Measurements from ENCODE around the gene SLC24A5. TPM values are rescaled to one million over a fixed set of nuclear protein-coding genes. Genes with fewer than 3 reads are reported as not detected.

Gene SLC24A5
- total and polyA plus RNA-seq, 2 donors (not counting 1 experiment from before 2014, with no cell fraction given), result not detected

GRCh38 chr15:48109856-48110531 lies 10.8 kb upstream of the SLC24A5 start:
- no peaks in the 10 kb centered on the region for H3K4me1 Mint-ChIP-seq
- H3K27ac Mint-ChIP-seq, result no peak overlapping the region
- TF ChIP-seq, protein P1, sequence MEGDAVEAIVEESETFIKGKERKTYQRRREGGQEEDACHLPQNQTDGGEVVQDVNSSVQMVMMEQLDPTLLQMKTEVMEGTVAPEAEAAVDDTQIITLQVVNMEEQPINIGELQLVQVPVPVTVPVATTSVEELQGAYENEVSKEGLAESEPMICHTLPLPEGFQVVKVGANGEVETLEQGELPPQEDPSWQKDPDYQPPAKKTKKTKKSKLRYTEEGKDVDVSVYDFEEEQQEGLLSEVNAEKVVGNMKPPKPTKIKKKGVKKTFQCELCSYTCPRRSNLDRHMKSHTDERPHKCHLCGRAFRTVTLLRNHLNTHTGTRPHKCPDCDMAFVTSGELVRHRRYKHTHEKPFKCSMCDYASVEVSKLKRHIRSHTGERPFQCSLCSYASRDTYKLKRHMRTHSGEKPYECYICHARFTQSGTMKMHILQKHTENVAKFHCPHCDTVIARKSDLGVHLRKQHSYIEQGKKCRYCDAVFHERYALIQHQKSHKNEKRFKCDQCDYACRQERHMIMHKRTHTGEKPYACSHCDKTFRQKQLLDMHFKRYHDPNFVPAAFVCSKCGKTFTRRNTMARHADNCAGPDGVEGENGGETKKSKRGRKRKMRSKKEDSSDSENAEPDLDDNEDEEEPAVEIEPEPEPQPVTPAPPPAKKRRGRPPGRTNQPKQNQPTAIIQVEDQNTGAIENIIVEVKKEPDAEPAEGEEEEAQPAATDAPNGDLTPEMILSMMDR (IDR thresholded peaks at IDR 0.05), result no peak
- no peak for TF ChIP-seq EZH2 (IDR thresholded peaks at IDR 0.05; ENCODE audit: borderline replicate concordance, insufficient read depth, low read depth, low read length, poor library complexity, severe bottlenecking)
- CTCF ChIA-PET, result no interaction called here
- H3K9me3 Mint-ChIP-seq (ENCODE audit: insufficient read depth), result no peaks in the 10 kb centered on the region
- peaks cover 0 to 8% (median 5%) of the 10 kb centered on the region in 4 experiments for H3K27me3 ChIP-seq (replicated peaks in 1 of 4; ENCODE audit: control extremely low read depth in 1 of 4, control insufficient read depth in 3 of 4, insufficient read depth in 4 of 4, low read length in 3 of 4)
- POLR2A ChIA-PET, result no interaction called here
- no peaks in the 10 kb centered on the region for H3K9me3 ChIP-seq (ENCODE audit: control extremely low read depth in 1 of 3, control insufficient read depth in 2 of 3, insufficient read depth in 1 of 3, low read length in 2 of 3)
- H3K79me2 ChIP-seq (ENCODE audit: control insufficient read depth, insufficient read depth, low read length), result no peaks in the 10 kb centered on the region
- no peak overlapping the region for H3K4me2 ChIP-seq (replicated peaks; ENCODE audit: low read depth, low read length, poor library complexity, severe bottlenecking)
- no peak overlapping the region for H3K4me3 ChIP-seq (ENCODE audit: control extremely low read depth in 1 of 5, extremely low read depth in 1 of 5, insufficient read depth in 1 of 5, low read depth in 2 of 5, low read length in 4 of 5)
- H3K9ac ChIP-seq (ENCODE audit: low read length), result no peak overlapping the region
- no peak overlapping the region for H3K27ac ChIP-seq (ENCODE audit: low read length in 2 of 2)
- intact Hi-C loops (cut with micrococcal nuclease), result loop anchor here (5.0 kb wide), 1 partner anchor 142 kb away; no protein-coding TSS in a partner anchor
- DNase-seq (no peak), ATAC-seq (ENCODE audit: low read depth) (no peak)
- no peaks in the 10 kb centered on the region for H3K36me3 ChIP-seq (replicated peaks in 1 of 2; ENCODE audit: control extremely low read depth in 1 of 2, control insufficient read depth in 1 of 2, extremely low read depth in 1 of 2, insufficient read depth in 2 of 2, low read length in 1 of 2)
- no peak overlapping the region for H3K4me3 Mint-ChIP-seq
- WGBS (ENCODE audit: insufficient coverage), result 87% methylated on average over 3 of the region's 5 CpGs
- H3K4me1 ChIP-seq (ENCODE audit: control insufficient read depth in 2 of 2, insufficient read depth in 2 of 2, low read length in 2 of 2), result no peaks in the 10 kb centered on the region
- no peak overlapping the region for H2AFZ ChIP-seq (ENCODE audit: insufficient read depth, low read depth, low read length, poor library complexity, severe bottlenecking)
- peaks cover 37% of the 10 kb centered on the region for H3K27me3 Mint-ChIP-seq
- H4K20me1 ChIP-seq (ENCODE audit: control insufficient read depth, insufficient read depth, low read length, poor library complexity, severe bottlenecking), result no peaks in the 10 kb centered on the region

- ChIA-PET POLR2A (no interaction called here), CTCF (interaction anchor here (2.0 kb wide), 1 partner anchor 175 kb away, joined by 7 read pairs; no protein-coding TSS in a partner anchor)
- Histone ChIP-seq H3K36me3 (replicated peaks in 1 of 2; ENCODE audit: control extremely low read depth in 1 of 2, control insufficient read depth in 1 of 2, extremely low read depth in 1 of 2, insufficient read depth in 2 of 2, low read length in 1 of 2) (no peaks in the 10 kb centered on the region), H3K27me3 (replicated peaks in 1 of 4; ENCODE audit: control extremely low read depth in 1 of 4, control insufficient read depth in 3 of 4, insufficient read depth in 4 of 4, low read length in 3 of 4) (peaks cover 0 to 8% (median 5%) of the 10 kb centered on the region in 4 experiments), H3K4me1 (ENCODE audit: control insufficient read depth in 2 of 2, insufficient read depth in 2 of 2, low read length in 2 of 2) (no peaks in the 10 kb centered on the region), H3K9me3 (ENCODE audit: control extremely low read depth in 1 of 3, control insufficient read depth in 2 of 3, insufficient read depth in 1 of 3, low read length in 2 of 3) (no peaks in the 10 kb centered on the region), H4K20me1 (ENCODE audit: control insufficient read depth, insufficient read depth, low read length, poor library complexity, severe bottlenecking) (no peaks in the 10 kb centered on the region), H3K27ac (ENCODE audit: low read length in 2 of 2) (no peak overlapping the region), H3K4me2 (replicated peaks; ENCODE audit: low read depth, low read length, poor library complexity, severe bottlenecking) (no peak overlapping the region), H2AFZ (ENCODE audit: insufficient read depth, low read depth, low read length, poor library complexity, severe bottlenecking) (no peak overlapping the region), H3K4me3 (ENCODE audit: control extremely low read depth in 1 of 5, extremely low read depth in 1 of 5, insufficient read depth in 1 of 5, low read depth in 2 of 5, low read length in 4 of 5) (no peak overlapping the region), H3K9ac (ENCODE audit: low read length) (no peak overlapping the region), H3K79me2 (ENCODE audit: control insufficient read depth, insufficient read depth, low read length) (no peaks in the 10 kb centered on the region)
- no peak for ATAC-seq (ENCODE audit: low read depth)
- Mint-ChIP-seq H3K27ac (no peak overlapping the region), H3K4me1 (no peaks in the 10 kb centered on the region), H3K9me3 (ENCODE audit: insufficient read depth) (no peaks in the 10 kb centered on the region), H3K27me3 (peaks cover 29% of the 10 kb centered on the region), H3K4me3 (no peak overlapping the region)
- no peak for DNase-seq
- TF ChIP-seq, protein P1 (IDR thresholded peaks at IDR 0.05), result no peak
- TF ChIP-seq EZH2 (IDR thresholded peaks at IDR 0.05; ENCODE audit: borderline replicate concordance, insufficient read depth, low read depth, low read length, poor library complexity, severe bottlenecking), result no peak
- 51% methylated on average over 6 of the region's 6 CpGs for WGBS (ENCODE audit: insufficient coverage)
- intact Hi-C loops (cut with micrococcal nuclease), result loop anchor here (5.0 kb wide), 1 partner anchor 140 kb away; no protein-coding TSS in a partner anchor
Measured at GRCh38 chr15:48112242-48112641, 8.5 kb upstream of the SLC24A5 start.

Data from B cell (primary cell).